NOMO-1 treated with dmso at 0.1 percent for 144 hours (cell line): ENCODE data around the gene ITGAE.

Source experiments
- DNase-seq: peaks from one replicate; lab custom pipeline; 2025; ENCODE audit not compliant: unreplicated experiment; lab: John Stamatoyannopoulos, UW

Gene ITGAE

DNA sequence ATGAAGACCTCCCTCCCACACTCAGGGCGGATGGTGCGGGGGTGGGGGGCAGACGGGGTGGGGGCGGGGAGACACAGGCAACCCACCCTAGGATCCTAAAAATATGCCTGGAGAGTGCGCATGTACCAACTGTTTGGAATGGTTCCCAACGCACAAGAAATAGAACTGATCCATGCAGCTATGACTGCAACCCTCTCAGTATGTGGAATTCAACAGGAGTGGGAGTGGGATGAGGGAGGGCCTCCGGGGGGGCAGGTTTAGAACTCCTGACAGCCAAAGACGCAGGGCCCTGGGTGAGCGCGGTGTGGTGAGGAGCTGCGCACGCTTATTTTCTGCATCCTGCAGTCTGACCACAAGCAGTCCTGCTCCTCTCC lies 103.9 kb downstream of the ITGAE start:
- DNase-seq = no peak

DNA sequence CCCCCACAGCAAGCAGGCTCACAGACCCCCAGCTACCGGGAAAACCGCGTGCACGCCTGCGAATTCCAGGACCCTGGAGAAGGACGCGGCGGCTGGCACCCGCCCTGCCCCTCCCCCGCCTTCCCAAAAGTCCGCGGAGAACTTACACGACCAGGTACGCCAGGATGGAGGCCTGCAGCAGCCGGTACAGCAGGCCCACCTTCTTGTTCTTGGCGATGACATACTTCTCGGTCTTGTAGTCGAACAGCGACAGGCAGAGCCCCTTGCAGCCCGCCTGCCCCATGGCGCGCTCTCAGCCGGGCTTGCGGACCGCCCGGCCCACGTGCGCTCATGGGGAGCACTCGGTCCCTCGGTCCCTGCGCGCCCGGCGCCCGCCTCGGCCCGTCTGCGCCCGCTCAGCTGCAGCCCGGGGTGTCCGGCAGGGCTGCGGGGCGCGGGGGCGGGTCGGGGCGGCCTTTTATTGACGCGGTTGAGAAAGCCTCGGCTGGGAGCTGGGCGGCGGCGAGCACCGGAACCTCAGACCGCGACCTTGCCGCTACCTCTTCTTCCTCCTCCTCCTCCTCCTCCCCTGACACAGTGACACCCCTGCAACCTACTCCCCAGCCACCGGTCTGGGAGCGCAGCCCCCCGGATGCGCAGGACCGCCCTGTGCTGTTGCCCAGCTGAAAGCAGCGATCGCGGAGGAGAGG lies 105.1 kb downstream of the ITGAE start, which contains the start of gene P2RX5:
TSS of gene P2RX5 (minus strand) at position 433 of the 689 bp plus-strand sequence. CDS start at position 283, 150 bp downstream.
- peak; percentile 12 for DNase-seq

DNA sequence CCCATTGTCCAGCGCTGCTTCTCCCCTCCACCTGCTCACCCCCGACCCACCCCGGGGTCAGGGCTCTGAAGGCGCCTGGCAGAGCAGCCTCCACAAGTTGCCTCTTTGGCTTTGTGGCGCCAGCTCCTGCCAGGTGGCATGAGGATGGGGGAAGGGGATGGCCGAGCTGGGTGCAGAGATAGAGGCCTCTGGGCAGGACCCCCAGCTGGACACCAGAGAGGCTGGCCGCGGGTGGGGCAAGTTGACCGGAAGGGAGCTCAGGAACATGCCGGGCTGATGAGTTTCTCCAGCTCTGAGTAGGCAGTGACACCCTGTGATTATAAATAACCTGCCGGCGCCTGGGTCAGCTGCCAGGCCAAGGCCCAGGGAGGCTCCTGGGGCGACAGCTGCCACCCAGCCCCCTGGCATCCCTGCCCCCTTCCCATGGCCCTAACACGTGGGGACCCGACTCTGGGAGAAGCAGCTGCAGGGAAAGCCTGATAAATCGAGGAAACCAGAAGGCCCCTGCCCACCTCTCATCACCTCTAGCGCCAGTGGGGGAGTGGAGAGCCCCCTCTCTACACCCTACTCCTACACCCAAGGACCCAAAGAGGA lies 105.8 kb downstream of the ITGAE start:
- no peak for DNase-seq

DNA sequence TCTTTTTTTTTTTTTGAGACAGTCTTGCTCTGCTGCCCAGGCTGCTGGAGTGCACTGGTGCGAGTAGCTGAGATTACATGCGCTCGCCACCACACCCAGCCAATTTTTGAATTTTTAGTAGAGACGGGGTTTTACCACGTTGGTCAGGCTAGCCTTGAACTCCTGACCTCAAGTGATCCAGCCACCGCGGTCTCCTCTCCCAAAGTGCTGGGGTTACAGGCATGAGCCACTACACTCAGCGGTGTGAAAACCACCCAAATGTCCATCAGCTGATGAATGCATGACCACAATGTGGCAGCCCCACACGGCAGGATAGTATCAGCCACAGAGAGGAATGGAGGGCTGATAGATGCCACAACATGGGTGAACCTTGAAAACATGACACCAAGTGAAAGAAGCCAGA lies 107.2 kb downstream of the ITGAE start:
- DNase-seq = no peak

DNA sequence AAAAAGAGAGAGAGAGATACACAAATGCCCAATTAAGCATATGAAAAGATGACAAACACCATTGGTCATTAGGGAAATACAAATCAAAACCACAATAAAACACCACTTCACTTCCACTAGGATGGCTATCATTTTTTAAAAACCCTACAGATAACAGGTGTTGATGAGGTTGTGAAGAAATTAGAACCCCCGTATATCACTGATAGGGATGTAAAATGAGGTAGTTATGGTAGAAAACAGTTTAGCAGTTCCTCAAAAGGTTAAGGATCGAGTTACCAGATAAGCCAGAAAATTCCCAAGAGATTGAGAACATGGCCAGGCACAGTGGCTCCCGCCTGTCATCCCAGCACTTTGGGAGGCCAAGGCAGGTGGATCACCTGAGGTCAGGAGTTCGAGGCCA lies 107.8 kb downstream of the ITGAE start:
- no peak for DNase-seq

DNA sequence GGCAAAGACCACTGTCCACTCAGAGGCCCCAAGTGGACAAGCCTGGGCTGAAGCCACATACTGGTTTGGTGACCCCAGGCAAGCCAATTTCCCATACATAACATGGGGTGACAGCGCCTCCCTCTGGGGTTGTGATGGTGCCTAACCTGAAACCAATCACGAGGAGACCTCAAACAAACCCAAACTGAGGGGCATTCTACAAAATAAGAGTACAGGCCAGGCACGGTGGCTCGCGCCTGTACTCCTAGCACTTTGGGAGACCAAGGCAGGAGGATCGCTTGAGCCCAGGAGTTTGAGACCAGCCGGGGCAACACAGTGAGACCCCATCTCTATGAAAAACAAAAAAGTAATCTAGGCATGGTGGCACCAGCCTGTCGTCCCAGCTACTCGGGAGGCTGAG lies 108.6 kb downstream of the ITGAE start:
- no peak for DNase-seq

DNA sequence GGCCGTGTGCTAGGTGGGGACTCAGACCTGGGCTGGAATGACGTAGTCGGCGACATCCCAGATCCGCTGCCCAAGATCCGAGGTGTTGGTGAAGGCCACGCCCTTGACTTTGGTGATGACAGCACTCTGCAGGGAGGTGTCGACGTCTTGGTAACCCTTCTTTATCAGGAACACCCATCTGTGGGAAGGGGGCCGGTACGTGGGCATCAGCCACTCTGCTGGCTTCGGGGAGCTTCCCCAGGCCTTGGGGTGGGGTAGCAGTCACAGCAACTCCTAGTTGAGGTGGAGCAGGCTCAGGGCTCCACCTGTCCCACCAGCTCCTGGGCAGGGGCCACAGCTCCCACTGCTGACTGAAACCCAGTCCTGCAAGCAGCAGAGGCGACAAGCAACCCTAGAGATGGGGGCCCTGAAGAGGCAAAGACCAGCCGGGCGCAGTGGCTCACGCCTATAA lies 109.3 kb downstream of the ITGAE start:
- no peak for DNase-seq

DNA sequence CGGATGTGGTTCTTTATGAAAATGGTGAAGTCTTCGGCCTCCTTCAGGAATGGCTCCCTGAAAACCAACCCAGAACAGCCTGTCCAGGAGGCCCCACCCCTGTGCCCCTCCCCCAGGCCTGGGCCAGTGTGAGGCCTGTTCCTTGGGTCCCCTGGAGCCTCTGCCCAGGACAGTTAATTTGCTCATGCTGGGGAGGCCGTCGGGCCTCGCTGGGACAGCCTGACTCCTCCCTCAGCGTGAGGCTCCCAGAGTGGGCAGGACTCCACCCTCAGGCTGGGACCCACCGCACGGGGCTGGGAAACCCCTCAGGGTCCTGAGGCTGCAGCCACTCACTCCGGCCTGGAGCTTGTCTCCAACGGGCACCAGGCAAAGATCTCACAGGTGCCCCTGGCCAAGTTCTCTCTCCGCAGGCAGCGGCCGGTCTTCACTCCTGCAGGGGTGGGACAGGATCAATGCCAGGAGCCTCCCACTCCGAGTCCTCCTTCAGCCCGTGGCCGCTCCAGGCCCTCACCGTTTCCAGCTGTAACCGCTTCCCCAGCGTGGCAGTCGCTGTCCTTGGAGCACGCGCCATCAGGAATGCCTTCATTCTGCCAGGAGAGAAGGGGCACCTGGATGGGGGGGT lies 110.8 kb downstream of the ITGAE start:
- DNase-seq = no peak

DNA sequence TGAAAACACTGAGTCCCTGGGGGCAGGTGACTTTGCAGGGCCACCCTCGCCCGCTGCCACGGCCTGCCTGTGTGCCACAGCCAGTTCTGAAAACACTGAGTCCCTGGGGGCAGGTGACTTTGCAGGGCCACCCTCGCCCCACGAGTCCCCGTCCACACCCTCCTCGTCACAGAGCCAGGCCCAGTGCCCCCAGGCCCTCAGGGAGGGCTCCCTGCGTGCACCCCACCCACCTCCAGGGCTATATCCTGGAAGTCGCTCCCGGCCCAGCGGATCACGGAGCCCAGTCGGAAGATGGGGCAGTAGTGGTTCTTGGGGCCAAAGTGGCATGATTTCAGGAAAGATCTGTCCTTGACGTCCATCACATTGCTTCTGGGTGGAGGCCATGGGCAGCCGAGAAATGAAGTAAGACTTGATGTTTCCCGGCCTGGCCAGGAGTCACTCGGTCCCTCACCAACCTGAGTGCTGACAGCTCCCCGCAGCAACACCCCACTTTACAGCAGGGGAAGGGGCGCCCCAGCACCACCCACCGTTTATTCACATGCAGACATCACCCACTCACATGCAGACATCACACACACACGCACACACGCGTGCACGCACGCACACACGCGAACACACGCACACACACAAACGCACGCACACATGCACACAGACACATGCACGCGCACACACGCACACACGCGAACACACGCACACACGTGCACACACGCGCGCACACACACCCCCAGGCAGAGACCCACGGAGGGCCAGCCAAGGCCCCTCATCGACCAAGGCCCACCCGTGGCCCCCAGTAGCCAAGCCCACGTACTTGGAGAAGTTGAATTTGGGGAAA lies 111.5 kb downstream of the ITGAE start:
- no peak for DNase-seq

DNA sequence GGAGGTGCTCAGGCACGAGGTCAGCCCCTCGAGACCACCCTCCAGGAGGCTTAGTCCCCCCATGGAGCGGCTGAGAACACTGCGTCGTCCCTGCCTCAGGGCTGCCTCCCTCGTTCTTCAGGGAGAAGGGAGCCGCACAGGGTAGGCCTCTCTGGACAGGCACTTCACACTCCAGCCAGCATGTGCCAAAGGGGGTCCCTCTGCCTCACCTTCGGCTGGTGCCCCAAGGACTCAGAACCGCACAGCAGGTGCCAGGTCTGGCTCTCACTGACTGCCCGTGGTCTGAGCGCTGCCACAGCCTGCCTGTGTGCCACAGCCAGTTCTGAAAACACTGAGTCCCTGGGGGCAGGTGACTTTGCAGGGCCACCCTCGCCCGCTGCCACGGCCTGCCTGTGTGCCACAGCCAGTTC lies 112.1 kb downstream of the ITGAE start:
- no peak for DNase-seq

DNA sequence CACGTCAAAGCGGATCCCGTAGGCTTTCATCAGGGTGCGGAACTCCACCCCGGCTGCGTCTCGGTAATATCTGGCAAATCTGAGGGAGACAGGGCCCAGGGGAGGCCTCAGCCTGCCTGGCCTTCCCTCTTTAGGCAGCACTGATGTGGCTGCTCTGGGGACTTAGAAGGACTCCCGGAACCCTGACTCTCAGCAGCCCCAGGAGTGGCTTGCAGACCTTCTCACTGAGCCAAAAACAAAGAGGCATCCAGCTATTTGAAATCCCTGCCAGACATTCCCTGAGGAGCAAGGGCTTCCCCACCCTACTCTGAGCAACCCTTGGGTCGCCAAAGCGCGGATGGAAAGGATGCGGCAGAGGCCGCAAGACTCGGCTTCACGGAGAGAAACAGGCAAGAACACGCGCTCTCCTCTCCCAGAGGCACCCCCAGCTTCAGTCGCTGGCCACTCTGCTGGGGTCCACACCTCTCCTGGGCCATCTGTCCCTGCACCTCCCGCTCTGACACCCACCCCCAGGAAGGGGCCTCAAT lies 112.9 kb downstream of the ITGAE start:
- no peak for DNase-seq

DNA sequence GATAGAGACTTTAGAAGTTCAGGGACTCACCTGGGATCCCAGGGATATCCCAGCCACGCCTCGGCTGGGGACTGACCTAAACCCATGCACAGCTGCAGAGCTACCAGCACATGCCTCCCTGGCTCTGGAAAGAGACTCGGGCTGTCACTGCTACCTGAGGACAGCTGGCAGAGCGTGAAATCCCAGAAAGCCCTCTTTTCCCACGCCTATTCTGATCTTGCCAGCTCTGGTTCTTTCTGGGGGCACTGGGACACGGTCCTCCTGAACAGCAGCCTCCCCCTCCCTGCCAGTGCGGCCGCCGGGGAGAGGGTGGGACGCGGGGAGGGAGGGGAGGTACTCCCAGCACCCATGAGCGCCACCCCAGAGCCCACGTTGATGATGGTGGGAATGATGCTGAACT lies 115.8 kb downstream of the ITGAE start:
- no peak for DNase-seq

DNA sequence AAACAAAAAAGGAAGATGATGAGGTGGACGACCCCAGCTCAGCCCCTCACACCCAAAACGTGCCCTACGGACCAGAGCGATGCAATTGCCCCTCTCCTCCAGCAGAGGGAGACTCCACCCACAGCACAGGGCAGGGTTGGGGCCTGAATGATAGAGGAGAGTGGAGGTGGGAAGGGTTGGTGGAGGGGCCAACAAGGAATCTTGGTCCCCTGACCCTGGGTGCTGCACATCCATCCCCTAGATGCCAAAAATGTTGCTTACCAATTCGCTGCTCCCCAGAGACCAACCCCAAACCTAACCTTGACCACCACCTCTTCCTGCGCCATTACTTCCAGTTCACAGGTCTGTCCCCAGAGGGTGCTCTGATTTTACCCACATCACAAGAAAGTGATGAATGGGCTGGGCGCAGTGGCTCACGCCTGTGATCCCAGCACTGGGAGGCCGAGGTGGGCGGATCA lies 117.9 kb downstream of the ITGAE start:
- no peak for DNase-seq

DNA sequence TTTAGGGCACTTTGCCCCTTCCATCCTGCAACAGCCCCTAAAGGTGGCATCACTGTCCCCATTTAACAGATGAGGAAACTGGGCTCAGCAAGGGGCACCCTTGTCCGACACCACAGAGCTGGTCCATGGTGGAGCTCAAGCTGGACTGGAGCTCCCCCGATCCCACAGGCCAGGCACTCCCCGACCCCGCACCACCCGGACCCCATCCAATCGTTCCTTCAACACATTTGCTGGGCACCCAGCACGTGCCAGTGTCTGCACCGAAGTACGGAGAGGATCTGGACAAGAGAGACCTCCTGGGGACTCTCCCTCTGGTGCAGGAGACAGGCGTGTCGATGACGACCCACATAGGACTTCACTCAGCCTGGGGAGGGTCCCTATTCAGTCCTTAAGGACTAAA lies 119.0 kb downstream of the ITGAE start:
- no peak for DNase-seq

DNA sequence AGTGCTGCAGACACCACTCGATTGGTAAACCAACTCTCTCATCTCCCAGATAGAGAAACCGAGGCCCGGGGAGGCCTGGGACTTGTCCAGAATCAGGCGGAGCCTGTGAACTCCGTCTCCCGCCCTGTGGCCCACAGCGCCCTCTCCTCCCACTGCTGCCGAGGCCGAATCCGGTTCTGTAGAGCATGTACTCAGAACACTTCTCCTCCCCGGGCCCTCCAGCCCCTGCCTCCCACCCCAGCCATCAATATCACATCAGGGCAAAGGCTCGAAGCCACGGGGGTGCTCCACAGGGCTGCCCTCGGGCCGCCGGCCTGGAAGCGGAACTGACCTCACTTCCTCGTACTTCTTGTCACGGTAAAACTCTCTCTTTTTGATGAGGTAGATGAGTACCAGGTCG lies 119.4 kb downstream of the ITGAE start:
- DNase-seq = no peak

DNA sequence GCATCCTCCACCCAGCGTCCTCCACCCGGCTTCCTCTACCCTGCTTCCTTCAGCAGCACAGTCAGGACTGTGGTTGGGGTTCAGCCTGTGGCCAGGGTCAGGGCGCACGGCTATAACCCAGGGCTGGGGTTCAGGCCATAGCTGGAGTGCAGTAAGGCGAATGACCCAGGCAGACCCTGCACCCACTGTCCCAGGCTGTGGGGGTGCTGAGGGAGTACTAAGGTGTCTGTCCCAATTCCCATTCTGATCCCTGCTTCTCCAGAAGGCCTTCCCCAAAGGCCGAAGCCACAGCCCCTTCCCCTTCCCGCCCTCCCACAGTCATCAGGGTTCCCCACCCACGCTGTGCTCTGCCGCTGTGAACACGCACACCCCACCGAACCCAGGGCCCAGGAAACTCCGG lies 119.9 kb downstream of the ITGAE start:
- DNase-seq = no peak

DNA sequence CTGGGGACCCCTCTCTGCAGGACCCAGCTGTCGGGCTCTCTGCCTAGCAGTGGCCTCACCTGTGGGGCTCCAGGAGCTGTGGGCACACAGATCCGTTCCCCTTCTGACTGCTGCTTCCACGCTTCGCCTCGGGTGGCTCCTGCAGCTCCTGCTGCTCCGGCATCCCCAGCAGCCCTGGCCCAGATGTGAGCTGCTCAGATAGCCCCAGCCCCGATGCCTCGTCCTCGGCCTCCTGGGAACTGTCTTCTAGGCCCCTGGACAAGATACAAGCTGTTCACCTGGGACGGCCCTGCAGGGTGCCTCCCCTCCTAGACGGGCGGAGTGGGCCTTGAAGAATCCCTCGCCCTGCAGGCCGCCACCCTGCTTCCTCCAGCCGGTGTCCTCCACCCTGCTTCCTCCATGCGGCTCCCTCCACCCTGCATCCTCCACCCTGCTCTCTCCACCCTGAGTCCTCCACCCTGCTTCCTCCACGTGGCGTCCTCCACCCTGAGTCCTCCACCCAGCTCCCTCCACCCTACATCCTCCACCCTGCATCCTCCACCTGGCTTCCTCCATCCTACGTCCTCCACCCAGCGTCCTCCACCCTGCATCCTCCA lies 121.4 kb downstream of the ITGAE start:
- DNase-seq = no peak

DNA sequence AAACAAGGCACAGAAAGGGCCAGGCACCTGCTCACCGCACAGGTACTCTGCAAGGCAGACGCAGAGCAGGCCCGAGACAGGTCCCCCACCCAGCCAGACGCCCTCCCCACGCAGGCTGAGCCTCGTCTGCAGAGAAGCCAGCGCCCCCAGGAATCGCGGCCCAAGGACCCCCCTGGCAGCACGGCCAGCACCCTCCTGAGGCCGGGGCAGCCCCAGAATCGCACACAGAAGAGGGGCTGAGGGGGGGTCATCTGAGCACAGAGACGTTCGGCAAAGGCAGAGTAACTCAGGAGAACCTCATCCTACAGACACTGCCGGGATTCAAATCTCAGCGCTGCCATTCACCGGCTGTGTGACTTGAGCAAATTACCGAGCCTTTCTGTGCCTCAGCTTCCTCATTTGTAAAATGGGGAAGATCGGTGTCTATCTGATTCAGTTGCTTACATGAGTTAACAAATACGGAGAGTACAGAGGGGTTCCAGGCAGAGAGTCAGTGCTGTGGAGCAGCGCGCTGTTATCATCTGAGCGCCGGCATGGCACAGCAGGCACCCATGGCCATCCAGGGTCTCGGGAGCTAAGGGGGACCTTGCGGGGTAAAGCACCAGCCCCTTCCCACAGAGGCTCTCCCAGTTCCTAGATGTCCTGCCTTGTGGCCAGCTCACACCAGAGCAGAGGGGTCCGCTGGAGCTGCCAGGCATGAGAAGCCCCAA lies 122.0 kb downstream of the ITGAE start:
- no peak for DNase-seq

DNA sequence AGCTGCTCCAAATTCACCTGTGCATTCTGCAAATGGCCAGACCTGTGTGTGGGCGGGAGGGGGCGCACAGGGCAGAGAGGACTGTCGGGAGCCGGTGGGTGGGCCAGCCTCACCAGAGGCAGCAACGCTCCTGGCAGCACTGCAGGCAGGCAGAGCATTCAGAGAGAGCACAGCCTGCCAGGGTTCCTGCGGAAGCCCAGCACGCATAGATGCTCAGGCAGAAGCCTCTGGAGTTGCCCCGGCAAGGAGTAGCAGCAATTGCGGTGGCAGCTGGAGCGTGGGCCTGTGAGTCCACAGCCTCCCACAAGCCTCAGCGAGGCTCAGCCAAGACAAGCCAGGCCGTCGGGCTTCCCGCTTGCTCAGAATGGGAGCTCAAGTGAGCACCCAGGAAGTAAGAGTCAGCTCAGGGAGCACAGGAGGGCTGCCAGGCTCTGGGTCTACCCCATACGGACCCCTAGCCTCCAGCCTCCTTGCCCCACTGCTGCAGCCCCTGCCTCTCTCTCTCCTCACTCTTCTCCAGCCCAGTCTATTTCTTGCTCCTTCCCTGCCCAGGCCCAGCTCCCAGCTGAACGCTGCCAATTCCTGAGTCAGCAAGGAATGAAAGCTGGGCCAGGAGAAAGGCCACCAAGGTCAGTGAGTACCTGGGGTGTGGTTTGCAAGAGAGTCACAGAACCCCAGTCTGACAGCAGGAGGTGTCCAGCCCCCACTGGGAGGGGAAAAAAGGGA lies 122.7 kb downstream of the ITGAE start:
- no peak for DNase-seq

DNA sequence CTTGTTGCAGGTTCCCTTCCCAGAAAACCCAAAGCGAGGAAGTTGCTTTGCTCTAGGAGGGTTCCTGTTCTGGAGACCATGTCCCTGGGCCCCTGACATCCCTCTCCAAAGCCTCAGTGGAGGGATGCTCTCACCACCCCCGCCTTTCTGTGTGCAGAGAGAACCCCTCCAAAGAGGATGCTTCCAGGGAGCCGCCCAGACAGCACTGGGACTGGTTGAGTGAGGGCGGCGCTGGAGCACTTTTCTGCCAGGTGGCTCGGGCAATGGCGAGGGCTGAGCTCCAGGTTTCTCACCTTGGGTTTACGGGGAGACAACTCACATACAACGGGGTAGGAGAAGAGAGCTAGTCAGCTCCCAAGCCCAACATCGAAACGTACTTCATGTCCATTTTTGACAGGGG lies 125.1 kb downstream of the ITGAE start:
- no peak for DNase-seq
